ENCODE data around the gene EMC6. TPM values are rescaled to one million over a fixed set of nuclear protein-coding genes. Genes with fewer than 3 reads are reported as not detected.
A peak's percentile ranks its signal among the peaks of the same experiment; 100 is the strongest.

The EMC6 gene
- total RNA-seq, 1 donor from 2014 or later: 18.9 TPM

DNA sequence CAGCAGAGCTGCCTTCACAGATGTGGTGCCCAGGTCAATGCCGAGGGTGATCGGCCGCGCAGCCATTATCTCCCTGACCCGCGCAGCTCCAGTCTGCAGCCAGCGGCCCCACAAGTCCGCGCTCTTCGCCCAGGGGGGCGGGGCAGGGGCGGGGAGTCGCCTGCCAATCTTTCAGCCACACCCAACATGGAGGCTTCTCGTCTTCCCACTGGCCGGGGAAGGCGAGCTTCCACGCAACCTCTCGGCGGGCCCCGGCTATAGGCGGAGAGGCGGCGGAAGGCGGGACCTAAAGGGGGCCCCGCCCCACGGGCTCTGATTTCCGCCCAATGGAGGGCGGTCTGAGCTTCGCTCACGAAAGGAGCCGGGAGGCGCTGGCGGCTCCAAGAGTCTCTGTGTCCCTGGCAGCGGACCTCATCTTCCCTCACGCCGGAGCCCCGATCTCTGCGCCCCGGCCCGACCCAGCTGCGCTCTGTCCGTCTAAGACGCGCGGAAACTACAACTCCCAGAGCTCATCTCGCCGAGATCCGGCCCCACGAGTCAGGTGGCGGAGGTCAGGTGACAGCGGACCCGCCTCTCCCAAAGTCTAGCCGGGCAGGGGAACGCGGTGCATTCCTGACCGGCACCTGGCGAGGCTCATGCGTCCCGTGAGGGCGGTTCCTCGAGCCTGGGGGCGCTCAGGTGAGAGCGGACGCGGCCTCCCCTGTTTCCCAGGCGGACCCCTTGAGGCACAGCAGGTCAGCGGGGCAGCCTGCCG lies 32.3 kb upstream of the EMC6 start, which contains the start of the genes CTNS and SHPK:
CTNS (plus strand) TSS at position 607 of the 754 bp plus-strand sequence. CDS start 3,447 bp downstream, outside the sequence.
SHPK (minus strand) TSS at position 97 of the 754 bp plus-strand sequence; CDS start at position 66, 31 bp downstream.
- DNase-seq (ENCODE audit: extremely low spot score in 2 of 2): peak; percentile 98 to 99
- intact Hi-C loops (cut with DNase I): no loop called here
- Histone ChIP-seq H3K27me3 (no peaks in the 10 kb centered on the region), H3K36me3 (peaks cover 0 to 7% of the 10 kb centered on the region in 2 donors), H3K4me1 (peaks cover 44% of the 10 kb centered on the region), H3K27ac (peak within 1 kb of the TSS; percentile 96), H3K9me3 (no peaks in the 10 kb centered on the region), H3K4me3 (peak within 1 kb of the TSS; percentile 78 to 99)
- no peak for TF ChIP-seq CTCF (IDR thresholded peaks at IDR 0.05)
- peak; percentile 89 to 93 for TF ChIP-seq POLR2AphosphoS5 (IDR thresholded peaks at IDR 0.05; ENCODE audit: insufficient read depth in 1 of 2, low read depth in 1 of 2)
- TF ChIP-seq POLR2A (IDR thresholded peaks at IDR 0.05): peak in 1 of 2 donors; percentile 62

- intact Hi-C loops (cut with DNase I): no loop called here
- Histone ChIP-seq H3K9me3 (no peaks in the 10 kb centered on the region), H3K27me3 (no peaks in the 10 kb centered on the region), H3K4me3 (peak overlapping the region; percentile 78 to 99), H3K27ac (peak overlapping the region; percentile 96), H3K4me1 (peaks cover 44% of the 10 kb centered on the region), H3K36me3 (peaks cover 0 to 3% of the 10 kb centered on the region in 2 donors)
- TF ChIP-seq CTCF (IDR thresholded peaks at IDR 0.05) (peak in 1 of 3 experiments; percentile 23), POLR2AphosphoS5 (IDR thresholded peaks at IDR 0.05; ENCODE audit: insufficient read depth in 1 of 2, low read depth in 1 of 2) (no peak)
- DNase-seq (ENCODE audit: extremely low spot score in 2 of 2): no peak
Measured at GRCh38 chr17:3636908-3637373, 31.7 kb upstream of the EMC6 start.

- DNase-seq (ENCODE audit: extremely low spot score in 2 of 2): no peak
- Histone ChIP-seq H3K9me3 (no peaks in the 10 kb centered on the region), H3K36me3 (peaks cover 0 to 3% of the 10 kb centered on the region in 2 donors), H3K27me3 (no peaks in the 10 kb centered on the region), H3K4me3 (no peak overlapping the region), H3K4me1 (peaks cover 24% of the 10 kb centered on the region), H3K27ac (no peak overlapping the region)
- TF ChIP-seq POLR2AphosphoS5 (IDR thresholded peaks at IDR 0.05; ENCODE audit: insufficient read depth in 1 of 2, low read depth in 1 of 2): no peak
- TF ChIP-seq CTCF (IDR thresholded peaks at IDR 0.05): no peak
- TF ChIP-seq POLR2A (IDR thresholded peaks at IDR 0.05): no peak
- intact Hi-C loops (cut with DNase I): no loop called here
Measured at GRCh38 chr17:3639981-3640596, 28.5 kb upstream of the EMC6 start.

GRCh38 chr17:3641014-3641413 lies 27.6 kb upstream of the EMC6 start:
- Histone ChIP-seq H3K4me3 (no peak overlapping the region), H3K9me3 (no peaks in the 10 kb centered on the region), H3K27ac (no peak overlapping the region), H3K27me3 (no peaks in the 10 kb centered on the region), H3K4me1 (peaks cover 16% of the 10 kb centered on the region), H3K36me3 (peaks cover 0 to 5% of the 10 kb centered on the region in 2 donors)
- intact Hi-C loops (cut with DNase I): no loop called here
- DNase-seq (ENCODE audit: extremely low spot score in 2 of 2): no peak
- no peak for TF ChIP-seq POLR2AphosphoS5 (IDR thresholded peaks at IDR 0.05; ENCODE audit: insufficient read depth in 1 of 2, low read depth in 1 of 2)
- TF ChIP-seq POLR2A (IDR thresholded peaks at IDR 0.05): no peak
- TF ChIP-seq CTCF (IDR thresholded peaks at IDR 0.05): no peak

Measured in vagina (tissue), 2 donors.